Endothelial cell of umbilical vein (primary cell): ENCODE measurements around the gene PHB1. TPM values are rescaled to one million over a fixed set of nuclear protein-coding genes. Genes with fewer than 3 reads are reported as not detected.

Source experiments
- BruUV-seq: library from RNA; stranded (reverse); fragments of 400-500 nt; replicated peaks from 2 replicates; lab custom pipeline; 2021; lab: Mats Ljungman, UMichigan
- CTCF ChIA-PET: fragments of 300-600, 350-600 bp; sonication (Branson Sonifier 250); formaldehyde crosslinking; loops from one replicate; lab custom pipeline; 2021; ENCODE audit warnings: antibody characterized with exemption, inconsistent platforms; lab: Charles Lee
- POLR2A ChIA-PET: fragments of 300-600, 350-600 bp; sonication (Branson Sonifier 250); formaldehyde crosslinking; loops from one replicate; lab custom pipeline; 2021; ENCODE audit warnings: antibody characterized with exemption, inconsistent platforms; lab: Charles Lee
- DNase-seq: peaks from one replicate; pipeline ENCODE4 v3.0.0-alpha.2; 2011; ENCODE audit warnings: low read depth, low spot score
- FAIRE-seq: peaks from 2 replicates; lab custom pipeline; 2011; peaks lifted over from hg19 to GRCh38; lab: Jason Lieb, UNC
- H2AFZ ChIP-seq: 2 replicates; pipeline ENCODE4 v1.6.0; 2012; ENCODE audit warnings: low read depth, low read length, control low read depth, inconsistent platforms
- H3K27ac ChIP-seq: 2 replicates; pipeline ENCODE4 v1.5.1; 2011; ENCODE audit warnings: low read depth, mild to moderate bottlenecking, control low read depth, low read length, moderate library complexity; ENCODE audit not compliant: insufficient read depth
- H3K27me3 ChIP-seq, 2 experiments: 2 replicates each; pipeline versions ENCODE4 v1.6.0 to v1.6.1; 2011; ENCODE audit warnings: low read length in 2 of 2, mixed read lengths in 1 of 2; ENCODE audit not compliant: control insufficient read depth in 2 of 2, insufficient read depth in 2 of 2
- H3K36me3 ChIP-seq, 2 experiments: 2 replicates in 1 of 2; 3 replicates in 1 of 2; pipeline ENCODE4 v1.5.1; 2011; ENCODE audit warnings: low read length in 2 of 2, mild to moderate bottlenecking in 1 of 2, moderate library complexity in 1 of 2; ENCODE audit not compliant: control insufficient read depth in 2 of 2, insufficient read depth in 2 of 2; ENCODE audit errors: extremely low read depth in 1 of 2
- H3K4me1 ChIP-seq: 3 replicates; pipeline ENCODE4 v1.5.1; 2011; ENCODE audit warnings: mild to moderate bottlenecking, low read length; ENCODE audit not compliant: control insufficient read depth, insufficient read depth; ENCODE audit errors: extremely low read depth
- H3K4me2 ChIP-seq: 2 replicates; pipeline ENCODE4 v1.6.1; 2011; ENCODE audit warnings: low read length, control low read depth, mixed read lengths; ENCODE audit not compliant: insufficient read depth
- H3K4me3 ChIP-seq, 3 experiments: fragments of 200-600 bp in 1 of 3; sonication (generic), shearing (Covaris generic) in 1 of 3; replicated peaks in 1 of 3; 2 replicates each; pipeline ENCODE4 v1.5.1; 2011 to 2016; ENCODE audit warnings: control low read depth in 3 of 3, low read length in 3 of 3, mild to moderate bottlenecking in 2 of 3, inconsistent platforms in 1 of 3, low read depth in 1 of 3, moderate library complexity in 1 of 3; ENCODE audit not compliant: insufficient read depth in 1 of 3
- H3K79me2 ChIP-seq: 2 replicates; pipeline ENCODE4 v1.6.0; 2012; ENCODE audit warnings: low read length, inconsistent platforms; ENCODE audit not compliant: control insufficient read depth, insufficient read depth
- H3K9ac ChIP-seq: replicated peaks from 2 replicates; pipeline ENCODE3; 2011; ENCODE audit warnings: low read length, control low read depth; ENCODE audit not compliant: insufficient read depth; ENCODE audit errors: extremely low read depth
- H3K9me1 ChIP-seq: replicated peaks from 3 replicates; pipeline ENCODE4 v1.6.0; 2011; ENCODE audit warnings: mild to moderate bottlenecking, low read length; ENCODE audit not compliant: control insufficient read depth, insufficient read depth; ENCODE audit errors: extremely low read depth
- H3K9me3 ChIP-seq: replicated peaks from 2 replicates; pipeline ENCODE4 v1.5.1; 2012; ENCODE audit warnings: low read length, inconsistent platforms; ENCODE audit not compliant: control insufficient read depth, insufficient read depth
- H4K20me1 ChIP-seq: replicated peaks from 2 replicates; pipeline ENCODE3; 2011; ENCODE audit warnings: mild to moderate bottlenecking, low read length; ENCODE audit not compliant: control insufficient read depth, insufficient read depth; ENCODE audit errors: extremely low read depth
- CTCF ChIP-seq, 2 donors: IDR thresholded peaks; 1 replicate in 1 of 2; 2 replicates in 1 of 2; pipeline ENCODE4 v1.5.1; 2011; ENCODE audit warnings: low read length in 2 of 2, mild to moderate bottlenecking in 2 of 2, moderate library complexity in 2 of 2, control low read depth in 1 of 2, inconsistent platforms in 1 of 2, low read depth in 1 of 2; ENCODE audit not compliant: insufficient read depth in 1 of 2; ENCODE audit errors: extremely low read depth in 1 of 2
- EZH2 ChIP-seq: IDR thresholded peaks from 2 replicates; pipeline ENCODE4 v1.6.1; 2012; ENCODE audit warnings: borderline replicate concordance, low read depth, mild to moderate bottlenecking, moderate library complexity, low read length, inconsistent platforms; ENCODE audit not compliant: severe bottlenecking
- FOS ChIP-seq: IDR thresholded peaks from 2 replicates; pipeline ENCODE4 v1.6.1; 2011; ENCODE audit warnings: mild to moderate bottlenecking, low read length, moderate library complexity, borderline replicate concordance; ENCODE audit not compliant: insufficient read depth
- GATA2 ChIP-seq: IDR thresholded peaks from 2 replicates; pipeline ENCODE4 v1.7.0; 2011; ENCODE audit warnings: low read depth, mild to moderate bottlenecking, moderate library complexity, mixed read lengths, low read length; ENCODE audit not compliant: insufficient read length, insufficient read depth
- JUN ChIP-seq: IDR thresholded peaks from 2 replicates; pipeline ENCODE4 v1.6.1; 2011; ENCODE audit warnings: borderline replicate concordance, low read depth; ENCODE audit not compliant: insufficient read length, insufficient read depth
- MAX ChIP-seq: IDR thresholded peaks from 2 replicates; pipeline ENCODE4 v1.6.1; 2011; ENCODE audit not compliant: insufficient read depth, insufficient read length
- MYC ChIP-seq: IDR thresholded peaks from one replicate; pipeline ENCODE4 v1.6.1; 2011; ENCODE audit warnings: mild to moderate bottlenecking, low read depth, low read length
- POLR2A ChIP-seq: IDR thresholded peaks from 2 replicates; pipeline ENCODE4 v1.6.1; 2012; ENCODE audit warnings: low read depth, mild to moderate bottlenecking, control low read depth, low read length
- POLR2AphosphoS5 ChIP-seq: IDR thresholded peaks from 2 replicates; pipeline ENCODE4 v1.6.1; 2012; ENCODE audit warnings: low read depth, mild to moderate bottlenecking, control low read depth, low read length, moderate library complexity; ENCODE audit not compliant: insufficient read depth
- dilution Hi-C: fragments of 300-500 bp; cut with MboI; formaldehyde crosslinking; loops from one replicate; pipeline ENCODE4 v1.15.0; 2019; ENCODE audit warnings: low sequenced_read_pairs; ENCODE audit not compliant: extremely low pct_ligation_motif_present
- intact Hi-C: fragments of 100-400 bp; cut with micrococcal nuclease; formaldehyde crosslinking; loops from one replicate; pipeline ENCODE4 v1.10.0; 2022
- polyA plus RNA-seq, 4 experiments: library from polyadenylated mRNA; depleted of rRNA in 3 of 4; stranded (reverse) in 3 of 4; unstranded in 1 of 4; fragments of >200 nt; gene quantifications; 2 replicates each; pipeline versions ENCODE4 v1.2.1 to v1.2.3, GENCODE V29; 2011 to 2012; ENCODE audit warnings: missing spikeins in 1 of 4
- total RNA-seq: library from RNA; stranded (reverse); gene quantifications from 2 replicates; pipeline ENCODE4 v1.2.3, GENCODE V29; 2021

Gene PHB1
- total and polyA plus RNA-seq, 2 donors (not counting 3 experiments of a cell fraction or from before 2014, with no cell fraction given), result 222 to 287 TPM

GRCh38 chr17:49381793-49382192 is 32.9 kb downstream of the PHB1 start:
- no peak overlapping the region for H3K4me2 ChIP-seq
- H3K4me1 ChIP-seq, result no peaks in the 10 kb centered on the region
- intact Hi-C loops, result no loop called here
- no peaks in the 10 kb centered on the region for H4K20me1 ChIP-seq
- POLR2A ChIA-PET, result no interaction called here
- H3K79me2 ChIP-seq, result no peaks in the 10 kb centered on the region
- no TSS peak for BruUV-seq
- H3K9me3 ChIP-seq, result no peaks in the 10 kb centered on the region
- no peak for FAIRE-seq
- H3K27ac ChIP-seq, result no peak overlapping the region
- CTCF ChIA-PET, result interaction anchor here (0.7 to 2.2 kb wide), 3 partner anchors 9 to 52 kb away, joined by 3 to 13 read pairs (median 3); no protein-coding TSS in a partner anchor
- H3K36me3 ChIP-seq, result no peaks in the 10 kb centered on the region
- TF ChIP-seq POLR2A (no peak), GATA2 (no peak), JUN (no peak), MAX (no peak), EZH2 (no peak), MYC (no peak), CTCF (IDR thresholded peaks at IDR 0.05; ENCODE audit: extremely low read depth in 1 of 2, insufficient read depth in 1 of 2, low read depth in 1 of 2, low read length in 2 of 2) (no peak), FOS (no peak), POLR2AphosphoS5 (no peak)
- H2AFZ ChIP-seq, result no peak overlapping the region
- DNase-seq, result no peak
- no peak overlapping the region for H3K9ac ChIP-seq
- H3K4me3 ChIP-seq, result no peak overlapping the region
- dilution Hi-C loops, result no loop called here
- no peaks in the 10 kb centered on the region for H3K9me1 ChIP-seq
- peaks cover 0 to 5% of the 10 kb centered on the region in 2 experiments for H3K27me3 ChIP-seq
